HG03457 (cell line): ENCODE data around the gene FAM187B.

Experiments
- ATAC-seq: cut with Tn5 transposase; IDR thresholded peaks from one replicate; pipeline ENCODE4 v1.9.1; 2021; ENCODE audit warnings: moderate number of reproducible peaks; ENCODE audit not compliant: unreplicated experiment

Gene FAM187B

GRCh38 chr19:35179830-35180229, 48.7 kb downstream of the FAM187B start:
- ATAC-seq, result no peak

GRCh38 chr19:35178701-35179100, 49.8 kb downstream of the FAM187B start:
- ATAC-seq, result no peak

- ATAC-seq, result no peak
These were observed 50.9 kb downstream of the FAM187B start for GRCh38 chr19:35177377-35178274.

GRCh38 chr19:35176181-35176570, 52.4 kb downstream of the FAM187B start:
- ATAC-seq, result no peak
